ENCODE measurements around the gene TMED9.

DNA sequence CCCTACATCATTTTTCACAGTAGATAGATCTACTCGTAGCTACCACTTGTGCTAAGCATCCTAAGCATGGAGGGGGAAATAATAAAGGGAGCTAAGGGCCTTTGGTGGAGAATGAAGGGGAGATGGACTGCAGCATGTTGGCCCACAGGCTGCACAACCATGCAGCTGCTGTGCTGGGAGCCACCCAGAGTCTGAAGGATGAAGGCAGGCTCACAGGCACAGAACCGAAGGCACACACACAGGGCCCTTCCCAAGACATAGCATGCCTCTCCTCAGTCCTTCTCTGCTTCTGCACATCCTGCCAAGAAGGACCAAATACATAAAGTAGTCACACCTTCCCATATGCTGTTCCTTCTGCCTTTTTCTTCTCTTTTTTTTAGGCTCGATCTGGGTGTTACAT lies 44.3 kb upstream of the TMED9 start:
- no peak for TF ChIP-seq TCF7L2 (IDR thresholded peaks at IDR 0.05; ENCODE audit: borderline replicate concordance, extremely low read depth, insufficient read depth, insufficient read length)
- TF ChIP-seq POLR2A (IDR thresholded peaks at IDR 0.05; ENCODE audit: borderline replicate concordance, extremely low read depth, insufficient read depth, insufficient read length): no peak
- TF ChIP-seq, protein P1, sequence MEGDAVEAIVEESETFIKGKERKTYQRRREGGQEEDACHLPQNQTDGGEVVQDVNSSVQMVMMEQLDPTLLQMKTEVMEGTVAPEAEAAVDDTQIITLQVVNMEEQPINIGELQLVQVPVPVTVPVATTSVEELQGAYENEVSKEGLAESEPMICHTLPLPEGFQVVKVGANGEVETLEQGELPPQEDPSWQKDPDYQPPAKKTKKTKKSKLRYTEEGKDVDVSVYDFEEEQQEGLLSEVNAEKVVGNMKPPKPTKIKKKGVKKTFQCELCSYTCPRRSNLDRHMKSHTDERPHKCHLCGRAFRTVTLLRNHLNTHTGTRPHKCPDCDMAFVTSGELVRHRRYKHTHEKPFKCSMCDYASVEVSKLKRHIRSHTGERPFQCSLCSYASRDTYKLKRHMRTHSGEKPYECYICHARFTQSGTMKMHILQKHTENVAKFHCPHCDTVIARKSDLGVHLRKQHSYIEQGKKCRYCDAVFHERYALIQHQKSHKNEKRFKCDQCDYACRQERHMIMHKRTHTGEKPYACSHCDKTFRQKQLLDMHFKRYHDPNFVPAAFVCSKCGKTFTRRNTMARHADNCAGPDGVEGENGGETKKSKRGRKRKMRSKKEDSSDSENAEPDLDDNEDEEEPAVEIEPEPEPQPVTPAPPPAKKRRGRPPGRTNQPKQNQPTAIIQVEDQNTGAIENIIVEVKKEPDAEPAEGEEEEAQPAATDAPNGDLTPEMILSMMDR (IDR thresholded peaks at IDR 0.05 in 2 of 3, conservative IDR thresholded peaks at IDR 0.05 in 1 of 3; ENCODE audit: borderline replicate concordance in 1 of 3, insufficient read depth in 1 of 3, low read depth in 2 of 3, low read length in 2 of 3): no peak
- TF ChIP-seq ZFX (IDR thresholded peaks at IDR 0.05): no peak
- TF ChIP-seq, protein P2, sequence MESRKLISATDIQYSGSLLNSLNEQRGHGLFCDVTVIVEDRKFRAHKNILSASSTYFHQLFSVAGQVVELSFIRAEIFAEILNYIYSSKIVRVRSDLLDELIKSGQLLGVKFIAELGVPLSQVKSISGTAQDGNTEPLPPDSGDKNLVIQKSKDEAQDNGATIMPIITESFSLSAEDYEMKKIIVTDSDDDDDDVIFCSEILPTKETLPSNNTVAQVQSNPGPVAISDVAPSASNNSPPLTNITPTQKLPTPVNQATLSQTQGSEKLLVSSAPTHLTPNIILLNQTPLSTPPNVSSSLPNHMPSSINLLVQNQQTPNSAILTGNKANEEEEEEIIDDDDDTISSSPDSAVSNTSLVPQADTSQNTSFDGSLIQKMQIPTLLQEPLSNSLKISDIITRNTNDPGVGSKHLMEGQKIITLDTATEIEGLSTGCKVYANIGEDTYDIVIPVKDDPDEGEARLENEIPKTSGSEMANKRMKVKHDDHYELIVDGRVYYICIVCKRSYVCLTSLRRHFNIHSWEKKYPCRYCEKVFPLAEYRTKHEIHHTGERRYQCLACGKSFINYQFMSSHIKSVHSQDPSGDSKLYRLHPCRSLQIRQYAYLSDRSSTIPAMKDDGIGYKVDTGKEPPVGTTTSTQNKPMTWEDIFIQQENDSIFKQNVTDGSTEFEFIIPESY (IDR thresholded peaks at IDR 0.05; ENCODE audit: extremely low read depth, insufficient replicate concordance, low read length): no peak
- TF ChIP-seq EGR1 (IDR thresholded peaks at IDR 0.05; ENCODE audit: low read depth): no peak
- TF ChIP-seq SIN3A (IDR thresholded peaks at IDR 0.05; ENCODE audit: low read depth): no peak
- TF ChIP-seq, protein P3, sequence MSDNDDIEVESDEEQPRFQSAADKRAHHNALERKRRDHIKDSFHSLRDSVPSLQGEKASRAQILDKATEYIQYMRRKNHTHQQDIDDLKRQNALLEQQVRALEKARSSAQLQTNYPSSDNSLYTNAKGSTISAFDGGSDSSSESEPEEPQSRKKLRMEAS (IDR thresholded peaks at IDR 0.05): no peak
- no peak for TF ChIP-seq POLR2AphosphoS5 (IDR thresholded peaks at IDR 0.05; ENCODE audit: low read depth, low read length)
